HG02870 (cell line): ENCODE data around the gene RPRD1B.

Experiments used
- ATAC-seq: cut with Tn5 transposase; IDR thresholded peaks from one replicate; pipeline ENCODE4 v1.9.1; 2021; ENCODE audit warnings: mild to moderate bottlenecking, moderate library complexity; ENCODE audit not compliant: unreplicated experiment

The RPRD1B gene

GRCh38 chr20:38117635-38118034 lies 84.1 kb downstream of the RPRD1B start:
- ATAC-seq, result no peak

GRCh38 chr20:38119446-38119845 lies 85.9 kb downstream of the RPRD1B start:
- no peak for ATAC-seq

GRCh38 chr20:38120625-38120988 lies 87.1 kb downstream of the RPRD1B start:
- ATAC-seq, result no peak

- no peak for ATAC-seq
Measured at GRCh38 chr20:38121741-38122140, 88.2 kb downstream of the RPRD1B start.

GRCh38 chr20:38123021-38123587 lies 89.6 kb downstream of the RPRD1B start:
- ATAC-seq, result no peak

- ATAC-seq, result no peak
Measured at GRCh38 chr20:38125157-38126056, 91.9 kb downstream of the RPRD1B start.

GRCh38 chr20:38126146-38126921 lies 92.8 kb downstream of the RPRD1B start:
- no peak for ATAC-seq

- no peak for ATAC-seq
Measured at GRCh38 chr20:38126932-38127621, 93.5 kb downstream of the RPRD1B start.

- ATAC-seq, result no peak
Measured at GRCh38 chr20:38127920-38128528, 94.5 kb downstream of the RPRD1B start.

GRCh38 chr20:38128691-38129090 lies 95.1 kb downstream of the RPRD1B start:
- ATAC-seq, result no peak

- ATAC-seq, result no peak
Measured at GRCh38 chr20:38129248-38129865, 95.8 kb downstream of the RPRD1B start.

- ATAC-seq, result no peak
Measured at GRCh38 chr20:38129893-38130609, 96.5 kb downstream of the RPRD1B start.

GRCh38 chr20:38130687-38131587 lies 97.4 kb downstream of the RPRD1B start:
- ATAC-seq, result no peak

GRCh38 chr20:38131588-38132121 lies 98.1 kb downstream of the RPRD1B start:
- ATAC-seq, result no peak

GRCh38 chr20:38132156-38132909 lies 98.8 kb downstream of the RPRD1B start:
- no peak for ATAC-seq

GRCh38 chr20:38132910-38133501 lies 99.5 kb downstream of the RPRD1B start:
- no peak for ATAC-seq
